ENCODE data around the gene PLAC8.

GRCh38 chr4:83109480-83110222, 4.9 kb downstream of the PLAC8 start:
- TF ChIP-seq RAD21 (IDR thresholded peaks at IDR 0.05 in 1 of 2, conservative IDR thresholded peaks at IDR 0.05 in 1 of 2; ENCODE audit: low read depth in 2 of 2, low read length in 2 of 2) (no peak), SAP30 (IDR thresholded peaks at IDR 0.05; ENCODE audit: insufficient read depth, insufficient replicate concordance, low read length) (no peak), TAF1 (IDR thresholded peaks at IDR 0.05; ENCODE audit: low read depth, low read length) (peak; percentile 52; the same call in 1 of the 2 replicates), EZH2 (IDR thresholded peaks at IDR 0.05; ENCODE audit: low read depth, low read length, severe bottlenecking) (no peak), CTCF (IDR thresholded peaks at IDR 0.05; ENCODE audit: control extremely low read depth in 1 of 3, insufficient read depth in 1 of 3, low read depth in 1 of 3, low read length in 3 of 3) (no peak), BACH1 (IDR thresholded peaks at IDR 0.05; ENCODE audit: low read length) (no peak), CHD2 (IDR thresholded peaks at IDR 0.05; ENCODE audit: low read length) (no peak), ASH2L (IDR thresholded peaks at IDR 0.05; ENCODE audit: low read length) (peak; percentile 4), SRF (IDR thresholded peaks at IDR 0.05; ENCODE audit: low read depth, low read length) (no peak)
